GM06990 (cell line): Measurements from ENCODE around the gene NOTCH2.

ENCODE experiments used
- DNase-seq: peaks from one replicate; pipeline ENCODE4 v3.0.0-alpha.2; 2011; ENCODE audit not compliant: insufficient read length; ENCODE audit errors: extremely low read depth
- H3K27me3 ChIP-seq: replicated peaks from 2 replicates; pipeline ENCODE4 v1.6.0; 2011; ENCODE audit warnings: low read length; ENCODE audit not compliant: control insufficient read depth, insufficient read depth
- H3K36me3 ChIP-seq: 2 replicates; pipeline ENCODE4 v1.5.1; 2011; ENCODE audit warnings: low read length; ENCODE audit not compliant: control insufficient read depth, insufficient read depth
- H3K4me3 ChIP-seq: replicated peaks from 2 replicates; pipeline ENCODE4 v1.5.1; 2011; ENCODE audit warnings: low read depth, mild to moderate bottlenecking, control low read depth, low read length
- TF ChIP-seq, protein P1 (sequence below): IDR thresholded peaks from 2 replicates; pipeline ENCODE4 v1.5.1; 2011; ENCODE audit warnings: low read length, control low read depth, mild to moderate bottlenecking, inconsistent platforms; ENCODE audit not compliant: insufficient read depth, poor library complexity, severe bottlenecking

Gene NOTCH2

GRCh38 chr1:119975006-119975405 lies 94.5 kb downstream of the NOTCH2 start:
- Histone ChIP-seq H3K36me3 (no peaks in the 10 kb centered on the region), H3K4me3 (no peak overlapping the region), H3K27me3 (no peaks in the 10 kb centered on the region)
- DNase-seq, result no peak
- TF ChIP-seq, protein P1, sequence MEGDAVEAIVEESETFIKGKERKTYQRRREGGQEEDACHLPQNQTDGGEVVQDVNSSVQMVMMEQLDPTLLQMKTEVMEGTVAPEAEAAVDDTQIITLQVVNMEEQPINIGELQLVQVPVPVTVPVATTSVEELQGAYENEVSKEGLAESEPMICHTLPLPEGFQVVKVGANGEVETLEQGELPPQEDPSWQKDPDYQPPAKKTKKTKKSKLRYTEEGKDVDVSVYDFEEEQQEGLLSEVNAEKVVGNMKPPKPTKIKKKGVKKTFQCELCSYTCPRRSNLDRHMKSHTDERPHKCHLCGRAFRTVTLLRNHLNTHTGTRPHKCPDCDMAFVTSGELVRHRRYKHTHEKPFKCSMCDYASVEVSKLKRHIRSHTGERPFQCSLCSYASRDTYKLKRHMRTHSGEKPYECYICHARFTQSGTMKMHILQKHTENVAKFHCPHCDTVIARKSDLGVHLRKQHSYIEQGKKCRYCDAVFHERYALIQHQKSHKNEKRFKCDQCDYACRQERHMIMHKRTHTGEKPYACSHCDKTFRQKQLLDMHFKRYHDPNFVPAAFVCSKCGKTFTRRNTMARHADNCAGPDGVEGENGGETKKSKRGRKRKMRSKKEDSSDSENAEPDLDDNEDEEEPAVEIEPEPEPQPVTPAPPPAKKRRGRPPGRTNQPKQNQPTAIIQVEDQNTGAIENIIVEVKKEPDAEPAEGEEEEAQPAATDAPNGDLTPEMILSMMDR, result no peak

- H3K27me3 ChIP-seq, result no peaks in the 10 kb centered on the region
- no peak overlapping the region for H3K4me3 ChIP-seq
- no peak for DNase-seq
- TF ChIP-seq, protein P1, result no peak
- H3K36me3 ChIP-seq, result no peaks in the 10 kb centered on the region
These were observed 95.4 kb downstream of the NOTCH2 start for GRCh38 chr1:119974013-119974412.

DNA sequence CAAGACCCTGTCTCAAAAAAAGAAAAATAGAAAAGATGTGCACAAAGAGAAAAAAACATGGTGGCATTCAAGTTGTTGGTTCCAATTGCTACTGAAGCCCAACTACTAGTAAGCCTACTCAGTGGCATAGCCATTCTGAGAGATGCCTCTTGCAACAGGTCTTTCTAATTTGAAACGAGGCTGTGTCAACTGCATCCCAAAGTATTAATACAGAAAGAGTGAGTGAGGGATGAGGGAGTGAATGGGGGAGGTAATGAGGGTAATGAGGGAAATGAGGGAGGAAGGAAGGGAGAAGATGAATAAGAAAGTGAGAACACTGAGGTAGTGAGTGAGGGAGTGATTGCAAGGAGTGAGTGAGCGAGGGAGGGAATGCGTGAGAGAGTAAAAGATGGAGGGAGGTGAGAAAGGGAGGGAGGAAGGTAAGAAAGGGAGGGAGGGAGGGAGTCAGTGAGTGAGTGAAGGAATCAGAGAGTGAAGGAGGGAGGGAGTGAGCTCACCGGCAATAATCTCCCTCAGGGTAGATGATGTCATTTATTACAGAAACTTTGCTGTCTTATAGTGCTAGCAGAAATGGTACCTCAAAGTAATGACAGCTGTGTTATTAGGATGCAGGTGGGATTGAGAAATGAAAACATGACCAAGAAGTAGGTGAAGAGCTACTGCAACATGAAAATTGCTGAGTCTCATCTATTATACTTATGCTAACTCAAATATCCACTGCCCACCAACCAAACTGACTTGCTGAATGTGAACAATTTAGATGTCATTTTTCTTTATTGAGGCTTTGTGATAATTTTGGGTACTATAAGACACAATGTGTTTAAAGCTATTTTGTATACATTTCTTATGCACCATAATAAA lies 97.5 kb downstream of the NOTCH2 start:
- DNase-seq, result no peak
- Histone ChIP-seq H3K36me3 (no peaks in the 10 kb centered on the region; the same call in 1 of the 2 replicates), H3K27me3 (no peaks in the 10 kb centered on the region), H3K4me3 (no peak overlapping the region)
- TF ChIP-seq, protein P1, result no peak

- H3K36me3 ChIP-seq, result no peaks in the 10 kb centered on the region; the same call in none of the 2 replicates
- no peak for DNase-seq
- no peaks in the 10 kb centered on the region for H3K27me3 ChIP-seq
- TF ChIP-seq, protein P1, result no peak
- no peak overlapping the region for H3K4me3 ChIP-seq
These were observed 100.9 kb downstream of the NOTCH2 start for GRCh38 chr1:119968601-119969000.

DNA sequence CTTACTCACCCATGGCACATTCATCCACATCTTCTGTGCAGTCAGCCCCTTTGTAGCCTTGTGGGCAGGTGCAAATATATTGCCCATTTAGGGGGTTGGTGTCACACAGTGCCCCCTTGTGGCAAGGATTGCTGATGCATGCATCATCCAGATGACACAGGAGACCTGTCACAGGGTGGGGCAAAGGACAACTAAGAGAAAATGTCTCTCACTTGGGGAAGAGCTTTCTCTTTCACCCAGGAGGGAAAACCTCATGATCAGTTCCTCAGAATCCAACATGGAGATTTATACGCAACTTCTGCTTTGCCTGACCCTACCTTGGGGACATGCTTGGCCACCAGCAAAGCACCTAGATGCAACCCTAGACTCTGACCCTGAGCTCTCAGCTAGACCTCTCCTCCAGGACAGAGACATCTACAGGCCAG lies 101.4 kb downstream of the NOTCH2 start:
- no peaks in the 10 kb centered on the region for H3K27me3 ChIP-seq
- no peak overlapping the region for H3K4me3 ChIP-seq
- H3K36me3 ChIP-seq, result no peaks in the 10 kb centered on the region; the same call in none of the 2 replicates
- TF ChIP-seq, protein P1, result peak; percentile 79
- peak; percentile 20 for DNase-seq
